HUES64 (cell line): ENCODE results near the gene GALNTL6.
"Not testable (repeated sequence)": the region's sequence is repeated elsewhere in the genome, so short reads cannot be mapped to it uniquely, and the experiment has no call there.

Source experiments
- H3K27ac ChIP-seq: 2 replicates; pipeline ENCODE4 v1.7.0; 2013; ENCODE audit warnings: low read depth, low read length, inconsistent platforms
- H3K27me3 ChIP-seq: 2 replicates; pipeline ENCODE4 v1.6.1; 2013; ENCODE audit warnings: mild to moderate bottlenecking, low read length; ENCODE audit not compliant: insufficient read depth
- H3K36me3 ChIP-seq: 2 replicates; pipeline ENCODE4 v1.6.1; 2013; ENCODE audit warnings: mild to moderate bottlenecking, low read length; ENCODE audit not compliant: insufficient read depth
- H3K4me1 ChIP-seq: 2 replicates; pipeline ENCODE4 v1.6.1; 2013; ENCODE audit warnings: mild to moderate bottlenecking, low read length, moderate library complexity; ENCODE audit not compliant: insufficient read depth
- H3K4me3 ChIP-seq: 2 replicates; pipeline ENCODE4 v1.5.1; 2013; ENCODE audit warnings: mild to moderate bottlenecking, low read length, moderate library complexity
- H3K9ac ChIP-seq: 2 replicates; pipeline ENCODE4 v1.6.1; 2013; ENCODE audit warnings: mild to moderate bottlenecking, low read depth, low read length
- H3K9me3 ChIP-seq: 2 replicates; pipeline ENCODE4 v1.6.1; 2013; ENCODE audit warnings: low read depth, low read length; ENCODE audit not compliant: insufficient read depth
- WGBS: fragments of 150-250, 120-280 bp; methylation state at CpG from one replicate; pipeline ENCODE4 v1.1.7; 2013; ENCODE audit warnings: missing lambda C conversion rate; 5-methylcytosine and 5-hydroxymethylcytosine counted together

The GALNTL6 gene

DNA sequence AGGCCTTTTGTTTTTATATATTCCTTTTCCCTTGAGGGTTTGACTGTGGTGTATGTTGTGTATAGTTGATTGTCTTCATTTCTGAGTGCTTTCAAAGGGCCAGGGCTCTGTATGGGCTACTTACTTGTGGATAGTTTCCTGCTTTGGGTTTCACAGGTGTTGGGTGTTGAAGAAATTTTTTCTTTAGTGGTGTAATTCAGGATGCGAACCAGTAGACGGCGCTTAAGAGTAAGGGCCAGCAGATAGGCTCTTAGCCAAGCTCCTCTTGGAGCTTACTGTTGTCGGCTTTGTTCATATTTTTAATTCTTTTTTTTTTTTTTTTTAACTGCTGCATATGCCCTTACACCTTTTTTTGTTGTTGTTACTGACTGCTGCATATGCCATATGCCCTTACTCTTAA, 1079.1 kb downstream of the GALNTL6 start:
- Histone ChIP-seq H3K27ac (no peak overlapping the region), H3K36me3 (no peaks in the 10 kb centered on the region)
- WGBS: 17% methylated on average over 4 of the region's 4 CpGs

DNA sequence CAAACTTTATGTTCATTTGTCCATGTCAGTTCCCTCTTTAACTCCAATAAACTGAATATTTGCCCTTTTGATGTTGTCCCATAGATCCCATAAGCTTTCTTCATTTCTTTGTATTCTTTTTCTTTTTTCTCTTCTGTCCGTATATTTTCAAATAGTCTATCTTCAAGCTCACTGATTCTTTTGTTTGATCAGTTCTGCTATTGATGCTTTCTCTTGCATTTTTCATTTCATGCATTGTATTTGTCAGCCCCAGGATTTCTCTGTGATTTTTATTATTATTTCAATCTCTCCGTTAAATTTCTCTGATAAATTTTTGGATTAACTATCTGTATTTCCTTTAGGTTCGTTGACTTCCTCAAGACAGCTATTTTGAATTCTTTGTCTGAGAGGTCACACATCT, 1082.5 kb downstream of the GALNTL6 start:
- no peak overlapping the region for H3K27ac ChIP-seq
- no peaks in the 10 kb centered on the region for H3K27me3 ChIP-seq
- no peaks in the 10 kb centered on the region for H3K36me3 ChIP-seq
- H3K9me3 ChIP-seq: peaks cover 3% of the 10 kb centered on the region; the same call in 1 of the 2 replicates
- WGBS: 90% methylated on average over 3 of the region's 3 CpGs
- H3K4me3 ChIP-seq: no peak overlapping the region
- H3K4me1 ChIP-seq: no peaks in the 10 kb centered on the region
- H3K9ac ChIP-seq: no peak overlapping the region

More for the DNA sequence above, 1079.1 kb downstream of the GALNTL6 start:
- H3K27me3 ChIP-seq: no peaks in the 10 kb centered on the region
- H3K4me3 ChIP-seq: no peak overlapping the region
- H3K4me1 ChIP-seq: no peaks in the 10 kb centered on the region
- H3K9me3 ChIP-seq: no peaks in the 10 kb centered on the region; the same call in 1 of the 2 replicates
- H3K9ac ChIP-seq: no peak overlapping the region

DNA sequence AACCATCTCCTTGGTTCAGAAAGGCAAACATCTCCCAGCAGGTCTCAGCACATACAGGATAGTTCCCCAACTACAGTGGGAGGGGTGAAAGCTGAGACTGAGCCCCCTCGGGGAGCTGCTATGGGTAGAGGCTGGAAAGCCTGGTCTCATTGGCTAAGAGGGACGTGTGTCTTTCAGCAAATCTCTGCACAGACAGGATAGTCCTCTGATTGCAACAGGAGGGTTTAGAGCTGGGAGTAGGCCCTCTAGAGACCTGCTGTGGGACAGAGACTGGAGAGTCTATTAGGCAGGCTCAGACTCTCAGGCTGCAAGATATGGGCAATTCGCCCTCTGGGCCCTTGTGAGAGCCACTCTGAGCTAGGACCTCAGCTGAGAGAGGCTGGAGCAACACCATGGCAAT, 1083.8 kb downstream of the GALNTL6 start:
- Histone ChIP-seq H3K27ac (no peak overlapping the region), H3K27me3 (no peaks in the 10 kb centered on the region), H3K4me1 (0 out of 2 replicates have a peak, but pooled peaks cover 2% of the 10 kb centered on the region), H3K9ac (no peak overlapping the region), H3K4me3 (no peak overlapping the region), H3K9me3 (peaks cover 3% of the 10 kb centered on the region; the same call in 1 of the 2 replicates), H3K36me3 (no peaks in the 10 kb centered on the region)
- 87% methylated on average over 3 of the region's 3 CpGs for WGBS

DNA sequence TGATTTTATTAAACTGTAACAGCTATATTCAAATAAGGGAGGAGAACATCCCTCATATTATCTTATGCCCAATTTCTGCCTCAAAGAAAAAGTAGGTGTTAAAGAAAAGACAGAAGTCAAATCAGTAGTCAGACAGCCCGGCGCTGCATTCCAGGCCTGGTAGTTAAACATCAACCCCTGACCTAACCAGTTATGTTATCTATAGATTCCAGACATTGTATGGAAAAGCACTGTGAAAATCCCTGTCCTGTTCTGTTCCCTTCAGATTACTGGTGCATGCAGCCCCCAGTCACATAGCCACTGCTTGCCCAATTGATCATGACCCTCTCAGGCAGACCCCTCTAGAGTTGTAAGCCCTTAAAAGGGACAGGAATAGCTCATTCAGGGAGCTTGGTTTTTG, 1085.5 kb downstream of the GALNTL6 start:
- no peak overlapping the region for H3K4me3 ChIP-seq
- no peaks in the 10 kb centered on the region for H3K27me3 ChIP-seq
- 0 out of 2 replicates have a peak, but pooled peaks cover 2% of the 10 kb centered on the region for H3K4me1 ChIP-seq
- H3K27ac ChIP-seq: no peak overlapping the region
- WGBS: 92% methylated on average over 2 of the region's 2 CpGs
- H3K9ac ChIP-seq: no peak overlapping the region
- no peaks in the 10 kb centered on the region for H3K36me3 ChIP-seq
- H3K9me3 ChIP-seq: peaks cover 3% of the 10 kb centered on the region; the same call in 1 of the 2 replicates

DNA sequence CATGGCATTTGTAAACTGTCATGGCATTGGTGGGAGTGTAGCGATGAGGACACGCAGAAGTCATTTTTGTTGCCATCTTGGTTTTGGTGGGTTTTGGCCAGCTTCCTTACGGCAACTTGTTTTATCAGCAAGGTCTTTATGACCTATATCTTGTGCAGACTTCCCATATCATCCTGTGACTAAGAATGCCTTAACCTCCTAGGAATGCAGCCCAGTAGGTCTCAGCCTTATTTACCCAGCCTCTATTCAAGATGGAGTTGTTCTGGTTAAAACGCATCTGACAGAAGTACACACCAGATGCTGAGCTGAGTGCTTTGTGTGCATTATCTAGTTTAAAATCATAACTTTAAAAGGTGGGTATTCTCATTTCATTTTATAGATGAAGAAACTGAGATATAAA, 1086.7 kb downstream of the GALNTL6 start:
- 92% methylated on average over 4 of the region's 4 CpGs for WGBS

DNA sequence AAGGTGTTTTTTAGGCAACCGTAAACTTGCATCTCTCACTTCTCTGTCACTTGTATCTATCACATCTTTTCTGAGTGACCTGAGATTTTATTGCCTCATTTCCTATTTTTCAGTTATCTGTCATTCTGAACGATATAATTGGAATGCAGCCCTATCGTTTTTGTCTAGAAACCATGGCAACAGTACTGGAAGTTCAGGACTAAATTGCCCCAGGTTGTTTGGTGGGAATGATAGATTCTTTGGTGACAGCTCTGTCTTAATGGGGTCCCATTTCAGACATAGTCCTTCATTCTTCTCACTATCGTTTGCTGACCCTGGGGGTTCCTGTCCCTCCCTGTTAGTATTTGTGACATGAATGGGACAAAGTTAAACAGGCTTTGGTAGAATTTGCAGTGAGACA, 1087.7 kb downstream of the GALNTL6 start:
- Histone ChIP-seq H3K27me3 (no peaks in the 10 kb centered on the region), H3K4me3 (no peak overlapping the region), H3K9ac (no peak overlapping the region), H3K36me3 (no peaks in the 10 kb centered on the region), H3K9me3 (peaks cover 3% of the 10 kb centered on the region; the same call in 1 of the 2 replicates), H3K27ac (no peak overlapping the region), H3K4me1 (0 out of 2 replicates have a peak, but pooled peaks cover 2% of the 10 kb centered on the region)
- 95% methylated on average over 4 of the region's 4 CpGs for WGBS

More for the DNA sequence above, 1086.7 kb downstream of the GALNTL6 start:
- H3K27ac ChIP-seq: no peak overlapping the region
- H3K4me1 ChIP-seq: 0 out of 2 replicates have a peak, but pooled peaks cover 2% of the 10 kb centered on the region
- peaks cover 3% of the 10 kb centered on the region; the same call in 1 of the 2 replicates for H3K9me3 ChIP-seq
- no peak overlapping the region for H3K9ac ChIP-seq
- no peaks in the 10 kb centered on the region for H3K36me3 ChIP-seq
- no peaks in the 10 kb centered on the region for H3K27me3 ChIP-seq
- no peak overlapping the region for H3K4me3 ChIP-seq

DNA sequence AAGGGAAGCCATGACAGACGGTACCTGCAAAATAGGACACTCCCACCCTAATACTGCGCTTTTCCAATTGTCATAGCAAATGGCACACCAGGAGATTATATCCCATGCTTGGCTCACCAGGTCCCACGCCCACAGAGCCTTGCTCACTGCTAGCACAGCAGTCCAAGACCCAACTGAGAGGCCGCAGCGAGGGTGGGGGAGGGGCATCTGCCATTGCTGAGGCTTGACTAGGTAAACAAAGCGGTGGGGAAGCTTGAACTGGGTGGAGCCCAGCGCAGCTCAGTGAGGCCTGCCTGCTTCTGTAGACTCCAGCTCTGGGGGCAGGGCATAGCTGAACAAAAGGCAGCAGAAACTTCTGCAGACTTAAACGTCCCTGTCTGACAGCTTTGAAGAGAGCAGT, 1099.3 kb downstream of the GALNTL6 start:
- H3K9ac ChIP-seq, H3K9me3 ChIP-seq, H3K36me3 ChIP-seq, H3K4me3 ChIP-seq, H3K4me1 ChIP-seq, H3K27ac ChIP-seq, H3K27me3 ChIP-seq: not testable (repeated sequence)
- WGBS: 89% methylated on average over 8 of the region's 8 CpGs

DNA sequence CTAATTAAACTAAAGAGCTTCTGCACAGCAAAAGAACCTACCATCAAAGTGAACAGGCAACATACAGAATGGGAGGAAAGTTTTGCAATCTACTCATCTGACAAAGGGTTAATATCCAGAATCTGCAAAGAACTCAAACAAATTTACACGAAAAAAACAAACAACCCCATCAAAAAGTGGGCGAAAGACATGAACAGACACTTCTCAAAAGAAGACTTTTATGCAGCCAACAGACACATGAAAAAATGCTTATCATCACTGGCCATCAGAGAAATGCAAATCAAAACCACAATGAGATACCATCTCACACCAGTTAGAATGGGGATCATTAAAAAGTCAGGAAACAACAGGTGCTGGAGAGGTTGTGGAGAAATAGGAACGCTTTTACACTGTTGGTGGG, 1104.2 kb downstream of the GALNTL6 start:
- H3K4me3 ChIP-seq, H3K27ac ChIP-seq, H3K36me3 ChIP-seq, H3K27me3 ChIP-seq, H3K9me3 ChIP-seq, H3K9ac ChIP-seq, H3K4me1 ChIP-seq: not testable (repeated sequence)
- WGBS: 89% methylated on average over 3 of the region's 3 CpGs

DNA sequence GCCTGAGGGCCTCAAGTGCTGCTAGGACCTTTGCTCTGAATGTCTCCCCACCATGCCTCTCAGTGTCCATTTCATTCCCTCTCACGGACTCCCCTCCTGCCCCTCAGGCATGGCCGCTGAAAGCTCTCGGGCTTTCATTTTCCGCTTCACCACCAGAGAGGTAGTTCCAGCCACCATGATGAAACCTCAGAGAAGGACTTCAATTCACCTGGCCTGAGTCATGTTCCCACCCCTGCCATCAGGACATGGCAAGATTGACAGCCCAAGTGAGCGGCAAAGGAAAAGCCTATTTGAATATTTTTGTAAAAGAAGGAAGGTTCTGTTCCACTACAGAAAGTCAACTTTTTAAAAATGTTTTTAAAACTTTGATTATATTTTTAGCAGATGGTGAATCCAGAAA, 1106.1 kb downstream of the GALNTL6 start:
- no peaks in the 10 kb centered on the region for H3K9me3 ChIP-seq
- 98% methylated on average over 5 of the region's 5 CpGs for WGBS
- H3K27me3 ChIP-seq: no peaks in the 10 kb centered on the region
- H3K4me1 ChIP-seq: no peaks in the 10 kb centered on the region
- H3K27ac ChIP-seq: no peak overlapping the region
- H3K36me3 ChIP-seq: no peaks in the 10 kb centered on the region
- no peak overlapping the region for H3K9ac ChIP-seq
- no peak overlapping the region for H3K4me3 ChIP-seq

DNA sequence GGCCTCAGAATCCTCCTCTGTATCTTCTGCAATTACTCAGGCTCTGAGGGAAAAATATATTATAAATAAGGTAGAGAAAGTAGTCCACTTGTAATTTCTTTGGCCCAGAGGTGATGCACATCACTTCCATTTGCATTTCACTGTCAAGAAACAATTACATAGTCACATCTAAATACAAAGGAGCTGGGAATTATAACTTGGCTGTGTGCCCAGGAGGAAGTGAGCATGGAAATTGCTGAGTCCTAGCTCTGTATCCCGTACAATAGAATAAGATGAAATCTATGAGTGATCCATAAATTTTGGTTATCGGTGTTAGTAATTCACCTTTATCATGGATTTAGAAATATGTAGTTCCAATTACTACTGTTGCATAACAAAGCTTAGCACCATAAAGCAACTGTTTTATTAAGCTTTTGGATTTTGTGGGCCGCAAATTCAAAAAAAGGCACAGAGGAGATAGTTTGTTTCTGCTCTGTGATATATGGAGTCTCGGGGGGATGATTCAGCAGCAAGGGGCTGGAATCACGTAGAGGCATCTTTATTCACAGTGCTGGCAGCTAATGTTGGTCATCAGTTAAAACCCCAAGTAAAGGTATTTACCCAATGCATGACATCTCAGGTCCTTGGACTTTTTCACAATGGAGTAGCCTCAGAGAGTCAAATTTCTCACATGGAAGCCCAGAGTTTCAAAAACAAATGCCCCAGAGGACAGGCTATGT, 1114.1 kb downstream of the GALNTL6 start:
- Histone ChIP-seq H3K36me3 (no peaks in the 10 kb centered on the region), H3K9me3 (no peaks in the 10 kb centered on the region), H3K4me3 (no peak overlapping the region), H3K9ac (no peak overlapping the region), H3K4me1 (no peaks in the 10 kb centered on the region), H3K27ac (no peak overlapping the region), H3K27me3 (no peaks in the 10 kb centered on the region)
- 96% methylated on average over 5 of the region's 5 CpGs for WGBS

DNA sequence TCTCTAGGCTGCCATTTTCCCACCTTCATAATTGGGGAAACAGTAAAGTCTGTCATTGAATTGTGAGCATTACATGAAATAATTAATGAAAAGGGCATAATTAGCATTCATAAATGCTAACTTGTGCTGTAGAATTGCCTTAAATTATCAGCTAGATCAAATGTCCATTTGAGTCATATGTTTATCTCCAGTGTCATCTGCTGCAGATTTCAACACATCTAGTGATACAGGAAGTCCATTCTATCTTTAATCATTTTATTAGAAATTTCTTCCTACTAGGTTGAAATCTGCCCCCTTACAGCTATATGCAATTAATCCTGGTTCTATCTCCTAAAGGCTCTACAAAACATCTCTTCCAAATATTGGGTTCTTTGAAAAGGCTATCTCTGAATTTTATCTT, 1115.1 kb downstream of the GALNTL6 start:
- Histone ChIP-seq H3K27ac (no peak overlapping the region), H3K4me1 (no peaks in the 10 kb centered on the region), H3K9me3 (no peaks in the 10 kb centered on the region), H3K4me3 (no peak overlapping the region), H3K27me3 (no peaks in the 10 kb centered on the region), H3K36me3 (no peaks in the 10 kb centered on the region), H3K9ac (no peak overlapping the region)
